ENCODE data around the gene MERTK.
"Not testable (repeated sequence)": the region's sequence is repeated elsewhere in the genome, so short reads cannot be mapped to it uniquely, and the experiment has no call there.

MERTK gene

DNA sequence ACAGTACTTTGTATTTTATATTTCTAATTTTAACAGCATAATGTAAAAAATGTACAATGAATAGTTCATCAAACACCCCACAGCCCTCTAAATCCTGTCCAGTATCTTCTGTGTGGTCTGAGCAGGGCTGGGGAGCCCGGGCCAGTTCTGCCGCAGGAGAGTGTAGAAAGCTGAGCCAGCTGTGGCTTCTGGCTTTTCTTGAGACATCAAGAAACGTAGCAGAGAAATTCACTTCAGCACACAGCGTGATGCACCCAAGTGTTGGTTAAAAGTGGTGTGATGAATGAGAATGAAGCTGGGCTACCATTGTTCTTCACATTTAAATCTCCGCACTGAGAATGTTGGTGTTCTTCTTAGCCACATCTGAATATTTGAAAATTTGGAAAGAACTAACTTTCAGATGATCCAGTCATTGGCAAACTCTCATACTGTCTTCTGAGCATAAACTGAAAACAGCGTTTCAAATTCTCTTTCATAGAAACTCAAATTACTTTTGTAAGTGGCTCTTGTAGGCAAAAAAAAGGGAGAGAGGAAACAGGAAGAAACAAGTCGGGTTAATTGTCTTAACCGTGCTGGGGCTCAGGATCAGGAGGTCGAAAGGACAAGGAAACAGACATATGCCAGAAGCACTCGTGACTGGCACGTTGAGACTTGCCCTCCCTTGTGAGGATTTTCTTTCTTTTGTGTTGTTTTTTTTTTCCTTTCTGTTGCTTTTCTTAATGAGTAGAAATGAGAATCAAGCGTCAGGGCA is 133.2 kb downstream of the MERTK start:
- Histone ChIP-seq H3K4me3 (ENCODE audit: low read length) (no peak overlapping the region), H3K27ac (ENCODE audit: low read depth, low read length) (peak overlapping the region; percentile 64), H3K27me3 (ENCODE audit: insufficient read depth, low read length) (no peaks in the 10 kb centered on the region), H3K36me3 (ENCODE audit: insufficient read depth, low read length) (no peaks in the 10 kb centered on the region), H3K9me3 (ENCODE audit: insufficient read depth, low read depth, low read length) (no peaks in the 10 kb centered on the region), H3K4me1 (ENCODE audit: insufficient read depth, low read length) (peaks cover 16% of the 10 kb centered on the region), H3K9ac (ENCODE audit: low read depth, low read length) (peak overlapping the region; percentile 2; the same call in 1 of the 2 replicates)
- WGBS = 18% methylated on average over 12 of the region's 12 CpGs

DNA sequence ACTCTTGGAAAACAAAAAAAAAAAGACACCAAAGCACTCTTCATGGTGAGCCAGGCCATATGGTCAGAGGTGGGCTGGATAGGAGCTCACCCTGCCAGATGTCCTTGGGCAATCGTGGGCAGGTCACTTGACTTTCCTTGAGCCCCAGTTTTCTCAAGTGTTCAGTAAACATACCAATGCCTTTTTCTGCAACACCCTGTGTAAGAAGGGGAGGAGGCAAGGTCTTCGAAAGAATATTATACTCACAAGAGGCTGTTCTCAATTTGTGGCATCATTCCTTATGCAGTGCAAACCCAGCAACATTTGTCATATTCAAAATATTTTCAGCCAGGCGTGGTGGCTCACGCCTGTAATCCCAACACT is 133.8 kb downstream of the MERTK start:
- H3K27ac ChIP-seq (ENCODE audit: low read depth, low read length) = peak overlapping the region; percentile 64
- H3K9ac ChIP-seq (ENCODE audit: low read depth, low read length) = no peak overlapping the region
- WGBS = 92% methylated on average over 4 of the region's 4 CpGs
- H3K4me3 ChIP-seq (ENCODE audit: low read length) = no peak overlapping the region
- H3K4me1 ChIP-seq (ENCODE audit: insufficient read depth, low read length) = peaks cover 16% of the 10 kb centered on the region
- H3K36me3 ChIP-seq (ENCODE audit: insufficient read depth, low read length) = no peaks in the 10 kb centered on the region
- no peaks in the 10 kb centered on the region for H3K27me3 ChIP-seq (ENCODE audit: insufficient read depth, low read length)
- 0 out of 2 replicates have a peak, but pooled peaks cover 3% of the 10 kb centered on the region for H3K9me3 ChIP-seq (ENCODE audit: insufficient read depth, low read depth, low read length)

DNA sequence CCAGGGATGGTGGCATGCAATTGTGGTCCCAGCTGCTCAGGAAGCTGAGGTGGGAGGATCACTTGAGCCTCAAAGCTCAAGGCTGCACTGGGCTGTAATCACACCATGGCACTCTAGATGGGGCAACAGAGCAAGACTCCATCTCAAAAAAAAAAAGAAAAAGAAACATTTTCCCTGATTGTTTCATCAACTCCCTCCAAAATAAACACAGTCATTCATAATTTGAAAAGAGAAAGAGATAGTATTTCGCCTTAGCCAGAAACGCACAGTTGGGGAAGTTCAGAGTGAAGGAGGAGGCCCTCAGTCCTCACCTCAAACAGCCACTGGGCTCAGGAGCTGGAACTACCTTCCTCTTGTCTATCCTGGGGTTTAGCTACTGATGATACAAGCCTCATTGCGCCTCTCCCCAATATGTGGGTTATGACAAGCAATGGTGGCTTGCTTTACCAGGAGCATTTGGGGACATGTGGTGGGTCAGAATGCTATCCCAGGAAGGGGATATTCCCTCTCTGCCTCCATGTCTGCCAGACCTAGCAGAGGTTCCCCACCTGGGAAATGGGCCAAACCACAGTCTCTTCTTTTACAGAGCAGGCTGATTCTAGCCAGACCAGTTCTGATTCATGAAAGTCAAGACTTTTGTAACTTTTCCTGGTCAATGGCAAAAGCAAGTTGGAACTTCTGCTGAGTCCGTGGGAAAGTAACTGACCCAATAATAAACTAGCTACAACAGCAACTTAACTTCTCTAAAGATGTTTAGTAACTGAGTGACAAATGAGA is 134.5 kb downstream of the MERTK start:
- Histone ChIP-seq H3K27me3 (ENCODE audit: insufficient read depth, low read length) (no peaks in the 10 kb centered on the region), H3K27ac (ENCODE audit: low read depth, low read length) (no peak overlapping the region), H3K9me3 (ENCODE audit: insufficient read depth, low read depth, low read length) (0 out of 2 replicates have a peak, but pooled peaks cover 3% of the 10 kb centered on the region), H3K9ac (ENCODE audit: low read depth, low read length) (no peak overlapping the region), H3K4me3 (ENCODE audit: low read length) (no peak overlapping the region), H3K4me1 (ENCODE audit: insufficient read depth, low read length) (peaks cover 16% of the 10 kb centered on the region), H3K36me3 (ENCODE audit: insufficient read depth, low read length) (no peaks in the 10 kb centered on the region)
- 70% methylated on average over 4 of the region's 4 CpGs for WGBS

DNA sequence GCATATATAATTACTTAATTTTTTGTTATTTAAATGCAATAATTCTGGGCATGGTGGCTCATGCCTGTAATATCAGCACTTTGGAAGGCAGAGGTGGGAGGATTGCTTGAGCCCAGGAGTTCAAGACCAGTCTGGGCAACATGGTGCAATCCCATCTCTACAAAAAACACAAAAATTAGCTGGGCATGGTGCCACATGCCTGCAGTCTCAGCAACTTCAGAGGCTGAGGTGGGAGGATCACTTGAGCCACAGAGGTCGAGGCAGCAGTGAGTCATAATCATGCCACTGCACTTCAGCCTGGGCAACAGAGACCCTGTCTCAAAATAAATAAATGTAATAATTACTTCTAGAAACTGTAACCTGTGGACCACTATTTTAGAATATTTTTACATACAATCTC is 135.2 kb downstream of the MERTK start:
- Histone ChIP-seq H3K4me1 (ENCODE audit: insufficient read depth, low read length) (peaks cover 16% of the 10 kb centered on the region), H3K4me3 (ENCODE audit: low read length) (no peak overlapping the region), H3K9ac (ENCODE audit: low read depth, low read length) (no peak overlapping the region), H3K9me3 (ENCODE audit: insufficient read depth, low read depth, low read length) (0 out of 2 replicates have a peak, but pooled peaks cover 3% of the 10 kb centered on the region), H3K36me3 (ENCODE audit: insufficient read depth, low read length) (no peaks in the 10 kb centered on the region), H3K27ac (ENCODE audit: low read depth, low read length) (no peak overlapping the region), H3K27me3 (ENCODE audit: insufficient read depth, low read length) (no peaks in the 10 kb centered on the region)
- 96% methylated on average over 1 of the region's 1 CpG for WGBS

DNA sequence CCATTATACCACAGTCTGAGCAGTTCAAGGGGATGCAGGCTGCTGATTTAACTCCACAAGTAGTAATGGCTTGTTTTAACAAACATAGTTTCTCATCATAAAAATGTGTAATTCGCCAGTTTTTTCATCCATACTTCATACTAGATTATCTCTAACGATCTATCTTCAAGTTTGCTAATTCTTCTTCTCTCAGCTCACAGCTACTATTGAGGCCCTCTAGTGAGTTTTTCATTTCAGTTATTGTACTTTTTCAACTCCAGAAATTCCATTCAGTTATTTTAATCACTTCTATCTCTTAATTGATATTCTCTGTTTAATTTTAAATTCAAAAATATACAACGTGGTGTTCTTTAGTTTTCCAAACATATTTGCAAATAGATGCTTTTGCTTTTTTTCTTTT is 136.5 kb downstream of the MERTK start:
- H3K9me3 ChIP-seq (ENCODE audit: insufficient read depth, low read depth, low read length) = 0 out of 2 replicates have a peak, but pooled peaks cover 3% of the 10 kb centered on the region
- H3K27me3 ChIP-seq (ENCODE audit: insufficient read depth, low read length) = no peaks in the 10 kb centered on the region
- no peak overlapping the region for H3K9ac ChIP-seq (ENCODE audit: low read depth, low read length)
- WGBS = 73% methylated on average over 2 of the region's 3 CpGs
- H3K4me3 ChIP-seq (ENCODE audit: low read length) = no peak overlapping the region
- H3K36me3 ChIP-seq (ENCODE audit: insufficient read depth, low read length) = no peaks in the 10 kb centered on the region
- H3K27ac ChIP-seq (ENCODE audit: low read depth, low read length) = no peak overlapping the region
- H3K4me1 ChIP-seq (ENCODE audit: insufficient read depth, low read length) = peaks cover 16% of the 10 kb centered on the region

DNA sequence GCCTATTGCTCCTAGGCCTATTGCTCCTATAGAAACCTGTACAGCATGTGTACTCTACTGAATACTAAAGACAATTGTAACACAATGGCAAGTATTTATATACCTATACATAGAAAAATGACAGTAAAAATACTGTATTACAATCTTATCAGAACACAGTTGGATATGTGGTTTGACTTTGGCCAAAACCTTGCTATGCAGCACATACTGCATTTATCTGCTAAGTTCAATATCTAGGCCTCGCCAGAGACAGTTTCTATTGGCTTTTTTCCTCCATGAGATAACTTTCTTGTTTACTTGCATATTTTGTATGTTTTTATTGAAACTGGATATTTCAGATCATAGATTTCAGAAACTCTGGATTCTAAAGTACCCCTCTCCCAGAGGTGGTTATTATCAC is 137.4 kb downstream of the MERTK start:
- no peak overlapping the region for H3K9ac ChIP-seq (ENCODE audit: low read depth, low read length)
- H3K9me3 ChIP-seq (ENCODE audit: insufficient read depth, low read depth, low read length) = 0 out of 2 replicates have a peak, but pooled peaks cover 3% of the 10 kb centered on the region
- no peaks in the 10 kb centered on the region for H3K36me3 ChIP-seq (ENCODE audit: insufficient read depth, low read length)
- H3K27ac ChIP-seq (ENCODE audit: low read depth, low read length) = no peak overlapping the region
- H3K4me1 ChIP-seq (ENCODE audit: insufficient read depth, low read length) = peaks cover 16% of the 10 kb centered on the region
- WGBS = 100% methylated on average over 1 of the region's 1 CpG
- H3K27me3 ChIP-seq (ENCODE audit: insufficient read depth, low read length) = no peaks in the 10 kb centered on the region
- no peak overlapping the region for H3K4me3 ChIP-seq (ENCODE audit: low read length)

DNA sequence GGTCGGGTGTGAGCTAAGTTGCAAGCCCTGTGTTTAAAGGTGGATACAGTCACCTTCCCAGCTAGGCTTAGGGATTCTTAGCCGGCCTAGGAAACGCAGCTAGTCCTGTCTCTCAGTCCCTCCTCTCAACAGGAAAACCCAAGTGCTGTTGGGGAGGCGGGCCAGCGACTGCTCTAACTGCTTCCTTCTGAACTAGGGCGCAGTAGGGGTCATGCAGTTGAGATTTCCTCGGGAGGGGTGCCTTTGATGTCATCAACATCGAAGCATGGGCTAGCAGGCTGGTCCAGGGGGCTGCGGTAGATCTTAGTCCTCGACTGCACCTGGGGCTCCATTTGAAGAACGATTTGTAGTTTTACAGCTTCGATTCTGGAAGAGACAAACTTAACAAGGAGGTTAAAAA is 141.1 kb downstream of the MERTK start:
- H3K9me3 ChIP-seq (ENCODE audit: insufficient read depth, low read depth, low read length); H3K9ac ChIP-seq (ENCODE audit: low read depth, low read length); H3K27me3 ChIP-seq (ENCODE audit: insufficient read depth, low read length); H3K36me3 ChIP-seq (ENCODE audit: insufficient read depth, low read length); H3K27ac ChIP-seq (ENCODE audit: low read depth, low read length); H3K4me3 ChIP-seq (ENCODE audit: low read length); H3K4me1 ChIP-seq (ENCODE audit: insufficient read depth, low read length): not testable (repeated sequence)
- 65% methylated on average over 12 of the region's 12 CpGs for WGBS

DNA sequence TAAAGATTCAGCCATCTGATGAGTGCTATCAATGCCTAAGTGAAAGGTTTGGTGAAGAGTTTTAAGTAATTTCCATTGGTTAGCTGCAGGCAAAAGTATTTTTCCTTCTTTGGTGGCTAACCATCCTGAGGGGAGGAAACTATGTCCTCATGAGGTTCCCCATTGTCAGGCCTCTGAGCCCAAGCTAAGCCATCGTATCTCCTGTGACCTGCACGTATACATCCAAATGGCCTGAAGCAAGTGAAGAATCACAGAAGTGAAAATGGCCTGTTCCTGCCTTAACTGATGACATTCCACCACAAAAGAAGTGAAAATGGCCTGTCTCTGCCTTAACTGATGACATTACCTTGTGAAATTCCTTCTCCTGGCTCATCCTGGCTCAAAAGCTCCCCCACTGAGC is 141.7 kb downstream of the MERTK start:
- 32% methylated on average over 2 of the region's 2 CpGs for WGBS
- not testable (repeated sequence) for H3K9ac ChIP-seq (ENCODE audit: low read depth, low read length); H3K9me3 ChIP-seq (ENCODE audit: insufficient read depth, low read depth, low read length)

DNA sequence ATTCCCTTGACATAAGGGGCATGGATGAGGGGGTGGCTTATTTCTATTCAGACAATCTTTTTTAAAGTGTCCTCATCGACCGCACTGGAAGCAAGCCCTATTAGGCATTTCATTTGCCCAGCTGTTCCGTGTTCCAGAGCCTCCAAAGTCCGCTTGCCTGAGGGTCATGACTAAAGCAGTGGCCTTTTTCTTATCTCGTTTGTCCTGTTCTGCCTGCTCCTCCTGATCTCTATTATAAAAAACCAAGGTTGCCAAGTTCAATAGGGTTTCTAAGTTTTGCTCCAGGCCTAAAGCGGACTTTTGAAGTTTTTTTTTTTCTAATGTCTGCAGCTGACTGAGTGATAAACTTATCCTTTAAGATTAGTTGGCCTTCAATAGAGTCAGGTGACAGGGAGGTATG is 143.1 kb downstream of the MERTK start:
- 90% methylated on average over 6 of the region's 6 CpGs for WGBS
- H3K9ac ChIP-seq (ENCODE audit: low read depth, low read length); H3K36me3 ChIP-seq (ENCODE audit: insufficient read depth, low read length); H3K4me3 ChIP-seq (ENCODE audit: low read length); H3K4me1 ChIP-seq (ENCODE audit: insufficient read depth, low read length); H3K27ac ChIP-seq (ENCODE audit: low read depth, low read length); H3K27me3 ChIP-seq (ENCODE audit: insufficient read depth, low read length): not testable (repeated sequence)
- H3K9me3 ChIP-seq (ENCODE audit: insufficient read depth, low read depth, low read length) = peaks cover 13% of the 10 kb centered on the region; the same call in 1 of the 2 replicates

More for the DNA sequence above, 141.7 kb downstream of the MERTK start:
- H3K4me3 ChIP-seq (ENCODE audit: low read length); H3K4me1 ChIP-seq (ENCODE audit: insufficient read depth, low read length); H3K27me3 ChIP-seq (ENCODE audit: insufficient read depth, low read length); H3K27ac ChIP-seq (ENCODE audit: low read depth, low read length); H3K36me3 ChIP-seq (ENCODE audit: insufficient read depth, low read length): not testable (repeated sequence)

DNA sequence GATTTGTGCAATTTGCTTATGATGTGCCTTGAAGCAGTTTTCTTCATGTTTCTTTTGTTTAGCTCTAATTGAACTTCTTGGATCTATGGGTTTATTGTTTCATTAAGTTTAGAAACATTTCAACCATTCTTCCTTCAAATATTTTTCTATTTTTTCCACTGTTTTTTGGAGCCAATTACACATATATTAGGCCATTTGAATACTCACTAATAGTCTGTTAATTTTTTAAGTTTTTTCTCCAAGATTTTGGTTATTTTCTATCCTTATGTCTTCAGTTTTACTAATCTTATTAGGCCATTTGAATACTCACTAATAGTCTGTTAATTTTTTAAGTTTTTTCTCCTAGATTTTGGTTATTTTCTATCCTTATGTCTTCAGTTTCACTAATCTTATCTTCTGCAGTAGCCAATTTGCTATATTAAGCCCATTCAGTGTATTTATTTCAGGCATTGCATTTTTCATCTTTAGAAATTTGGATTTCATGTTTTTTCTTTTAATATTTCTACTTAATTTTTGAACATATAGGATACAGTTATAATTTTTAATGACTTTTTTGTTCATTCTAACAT is 147.1 kb downstream of the MERTK start:
- Histone ChIP-seq H3K4me3 (ENCODE audit: low read length) (no peak overlapping the region), H3K9ac (ENCODE audit: low read depth, low read length) (no peak overlapping the region), H3K9me3 (ENCODE audit: insufficient read depth, low read depth, low read length) (peaks cover 10% of the 10 kb centered on the region; the same call in 1 of the 2 replicates), H3K27ac (ENCODE audit: low read depth, low read length) (no peak overlapping the region), H3K36me3 (ENCODE audit: insufficient read depth, low read length) (no peaks in the 10 kb centered on the region), H3K27me3 (ENCODE audit: insufficient read depth, low read length) (no peaks in the 10 kb centered on the region), H3K4me1 (ENCODE audit: insufficient read depth, low read length) (peaks cover 23% of the 10 kb centered on the region)

DNA sequence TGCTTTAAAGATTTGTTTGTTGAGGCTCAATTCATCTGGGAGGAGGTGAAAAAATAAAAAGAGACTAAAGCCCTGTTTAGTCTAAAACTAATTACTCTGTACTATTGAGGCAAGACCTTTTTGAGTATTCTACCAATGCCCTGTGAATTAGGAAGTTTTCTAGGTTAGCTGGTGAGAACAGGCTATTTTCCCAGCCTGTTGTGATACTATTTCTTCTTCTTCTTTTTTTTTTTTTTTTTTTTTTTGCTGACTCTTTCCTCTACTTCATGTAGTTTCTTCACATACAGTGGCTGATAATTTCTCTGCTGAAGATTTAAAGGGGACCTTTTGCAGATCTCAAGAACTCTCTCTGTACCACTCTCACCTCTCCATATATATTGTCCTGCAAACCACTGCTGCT is 147.8 kb downstream of the MERTK start:
- peaks cover 23% of the 10 kb centered on the region for H3K4me1 ChIP-seq (ENCODE audit: insufficient read depth, low read length)
- no peak overlapping the region for H3K27ac ChIP-seq (ENCODE audit: low read depth, low read length)
- H3K9ac ChIP-seq (ENCODE audit: low read depth, low read length) = no peak overlapping the region
- no peak overlapping the region for H3K4me3 ChIP-seq (ENCODE audit: low read length)
- H3K9me3 ChIP-seq (ENCODE audit: insufficient read depth, low read depth, low read length) = peaks cover 10% of the 10 kb centered on the region; the same call in 1 of the 2 replicates
- H3K27me3 ChIP-seq (ENCODE audit: insufficient read depth, low read length) = no peaks in the 10 kb centered on the region
- H3K36me3 ChIP-seq (ENCODE audit: insufficient read depth, low read length) = no peaks in the 10 kb centered on the region
